Sigmoid colon (tissue), 4 donors: ENCODE measurements around the gene PURA.

Source experiments
- POLR2A ChIP-seq, 2 donors: fragments of 450-650 bp; IDR thresholded peaks; one replicate each; pipeline ENCODE4 v1.6.1; 2016; ENCODE audit warnings: antibody characterized with exemption in 2 of 2, mild to moderate bottlenecking in 2 of 2, moderate library complexity in 2 of 2
- POLR2AphosphoS5 ChIP-seq, 4 donors: sonication (generic); formaldehyde crosslinking; IDR thresholded peaks; one replicate each; pipeline ENCODE4 v1.6.1; 2017; ENCODE audit warnings: antibody characterized with exemption in 4 of 4
- TF ChIP-seq, protein P1 (sequence below), 4 experiments: fragments of 450-650 bp in 3 of 4; fragments of 200-600 bp in 1 of 4; IDR thresholded peaks; one replicate each; pipeline ENCODE4 v1.5.1; 2016 to 2019; ENCODE audit warnings: antibody characterized with exemption in 4 of 4, mild to moderate bottlenecking in 3 of 4, moderate library complexity in 2 of 4

GRCh38 chr5:140103154-140103553, 10.8 kb upstream of the PURA start:
- TF ChIP-seq, protein P1, sequence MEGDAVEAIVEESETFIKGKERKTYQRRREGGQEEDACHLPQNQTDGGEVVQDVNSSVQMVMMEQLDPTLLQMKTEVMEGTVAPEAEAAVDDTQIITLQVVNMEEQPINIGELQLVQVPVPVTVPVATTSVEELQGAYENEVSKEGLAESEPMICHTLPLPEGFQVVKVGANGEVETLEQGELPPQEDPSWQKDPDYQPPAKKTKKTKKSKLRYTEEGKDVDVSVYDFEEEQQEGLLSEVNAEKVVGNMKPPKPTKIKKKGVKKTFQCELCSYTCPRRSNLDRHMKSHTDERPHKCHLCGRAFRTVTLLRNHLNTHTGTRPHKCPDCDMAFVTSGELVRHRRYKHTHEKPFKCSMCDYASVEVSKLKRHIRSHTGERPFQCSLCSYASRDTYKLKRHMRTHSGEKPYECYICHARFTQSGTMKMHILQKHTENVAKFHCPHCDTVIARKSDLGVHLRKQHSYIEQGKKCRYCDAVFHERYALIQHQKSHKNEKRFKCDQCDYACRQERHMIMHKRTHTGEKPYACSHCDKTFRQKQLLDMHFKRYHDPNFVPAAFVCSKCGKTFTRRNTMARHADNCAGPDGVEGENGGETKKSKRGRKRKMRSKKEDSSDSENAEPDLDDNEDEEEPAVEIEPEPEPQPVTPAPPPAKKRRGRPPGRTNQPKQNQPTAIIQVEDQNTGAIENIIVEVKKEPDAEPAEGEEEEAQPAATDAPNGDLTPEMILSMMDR (IDR thresholded peaks at IDR 0.05) = no peak
- TF ChIP-seq POLR2AphosphoS5 (IDR thresholded peaks at IDR 0.05) (no peak), POLR2A (IDR thresholded peaks at IDR 0.05) (no peak)
